GM12878 (cell line): ENCODE results near the gene BCR.

Source experiments
- BHLHE40 ChIP-seq, 2 experiments: fragments of 450-650 bp in 1 of 2; IDR thresholded peaks; 2 replicates each; pipeline ENCODE4 v1.6.1; 2011 to 2017; ENCODE audit warnings: low read depth in 2 of 2, borderline replicate concordance in 1 of 2, improper control_type of control experiment in 1 of 2, low read length in 1 of 2, mild to moderate bottlenecking in 1 of 2
- BRCA1 ChIP-seq: IDR thresholded peaks from 2 replicates; pipeline ENCODE4 v1.6.1; 2011; ENCODE audit warnings: low read depth, low read length, improper control_type of control experiment
- CUX1 ChIP-seq: IDR thresholded peaks from 2 replicates; pipeline ENCODE4 v1.6.1; 2012; ENCODE audit warnings: improper control_type of control experiment, low read depth, low read length; ENCODE audit not compliant: insufficient replicate concordance
- MTA3 ChIP-seq: IDR thresholded peaks from 2 replicates; pipeline ENCODE4 v1.6.1; 2012; ENCODE audit warnings: low read length, inconsistent platforms, borderline replicate concordance
- MXI1 ChIP-seq: fragments of 150-350 bp; IDR thresholded peaks from 2 replicates; pipeline ENCODE4 v1.6.1; 2011; ENCODE audit warnings: low read depth, mild to moderate bottlenecking, inconsistent platforms, low read length, improper control_type of control experiment
- POLR2A ChIP-seq: IDR thresholded peaks from 2 replicates; pipeline ENCODE4 v1.6.1; 2011; ENCODE audit warnings: low read depth, mild to moderate bottlenecking, low read length
- TF ChIP-seq, protein P1 (sequence below), 3 experiments: IDR thresholded peaks in 2 of 3; conservative IDR thresholded peaks in 1 of 3; 2 replicates each; pipeline ENCODE4 v1.5.1; 2011; ENCODE audit warnings: low read depth in 3 of 3, low read length in 3 of 3, mild to moderate bottlenecking in 3 of 3, control low read depth in 2 of 3, moderate library complexity in 2 of 3, inconsistent platforms in 1 of 3, mixed read lengths in 1 of 3; ENCODE audit not compliant: control insufficient read depth in 2 of 3, insufficient read depth in 1 of 3; ENCODE audit errors: extremely low read depth in 1 of 3
- TF ChIP-seq, protein P2 (sequence below): fragments of 450-650 bp; formaldehyde crosslinking; IDR thresholded peaks from 2 replicates; pipeline ENCODE4 v1.5.0; 2022; ENCODE audit warnings: mild to moderate bottlenecking, missing genetic modification characterization

- TF ChIP-seq, protein P1, sequence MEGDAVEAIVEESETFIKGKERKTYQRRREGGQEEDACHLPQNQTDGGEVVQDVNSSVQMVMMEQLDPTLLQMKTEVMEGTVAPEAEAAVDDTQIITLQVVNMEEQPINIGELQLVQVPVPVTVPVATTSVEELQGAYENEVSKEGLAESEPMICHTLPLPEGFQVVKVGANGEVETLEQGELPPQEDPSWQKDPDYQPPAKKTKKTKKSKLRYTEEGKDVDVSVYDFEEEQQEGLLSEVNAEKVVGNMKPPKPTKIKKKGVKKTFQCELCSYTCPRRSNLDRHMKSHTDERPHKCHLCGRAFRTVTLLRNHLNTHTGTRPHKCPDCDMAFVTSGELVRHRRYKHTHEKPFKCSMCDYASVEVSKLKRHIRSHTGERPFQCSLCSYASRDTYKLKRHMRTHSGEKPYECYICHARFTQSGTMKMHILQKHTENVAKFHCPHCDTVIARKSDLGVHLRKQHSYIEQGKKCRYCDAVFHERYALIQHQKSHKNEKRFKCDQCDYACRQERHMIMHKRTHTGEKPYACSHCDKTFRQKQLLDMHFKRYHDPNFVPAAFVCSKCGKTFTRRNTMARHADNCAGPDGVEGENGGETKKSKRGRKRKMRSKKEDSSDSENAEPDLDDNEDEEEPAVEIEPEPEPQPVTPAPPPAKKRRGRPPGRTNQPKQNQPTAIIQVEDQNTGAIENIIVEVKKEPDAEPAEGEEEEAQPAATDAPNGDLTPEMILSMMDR (IDR thresholded peaks at IDR 0.05 in 2 of 3, conservative IDR thresholded peaks at IDR 0.05 in 1 of 3; ENCODE audit: control insufficient read depth in 2 of 3, extremely low read depth in 1 of 3, insufficient read depth in 1 of 3, low read depth in 3 of 3, low read length in 3 of 3) = no peak
- no peak for TF ChIP-seq BRCA1
- peak; percentile 31 for TF ChIP-seq CUX1
- TF ChIP-seq, protein P2, sequence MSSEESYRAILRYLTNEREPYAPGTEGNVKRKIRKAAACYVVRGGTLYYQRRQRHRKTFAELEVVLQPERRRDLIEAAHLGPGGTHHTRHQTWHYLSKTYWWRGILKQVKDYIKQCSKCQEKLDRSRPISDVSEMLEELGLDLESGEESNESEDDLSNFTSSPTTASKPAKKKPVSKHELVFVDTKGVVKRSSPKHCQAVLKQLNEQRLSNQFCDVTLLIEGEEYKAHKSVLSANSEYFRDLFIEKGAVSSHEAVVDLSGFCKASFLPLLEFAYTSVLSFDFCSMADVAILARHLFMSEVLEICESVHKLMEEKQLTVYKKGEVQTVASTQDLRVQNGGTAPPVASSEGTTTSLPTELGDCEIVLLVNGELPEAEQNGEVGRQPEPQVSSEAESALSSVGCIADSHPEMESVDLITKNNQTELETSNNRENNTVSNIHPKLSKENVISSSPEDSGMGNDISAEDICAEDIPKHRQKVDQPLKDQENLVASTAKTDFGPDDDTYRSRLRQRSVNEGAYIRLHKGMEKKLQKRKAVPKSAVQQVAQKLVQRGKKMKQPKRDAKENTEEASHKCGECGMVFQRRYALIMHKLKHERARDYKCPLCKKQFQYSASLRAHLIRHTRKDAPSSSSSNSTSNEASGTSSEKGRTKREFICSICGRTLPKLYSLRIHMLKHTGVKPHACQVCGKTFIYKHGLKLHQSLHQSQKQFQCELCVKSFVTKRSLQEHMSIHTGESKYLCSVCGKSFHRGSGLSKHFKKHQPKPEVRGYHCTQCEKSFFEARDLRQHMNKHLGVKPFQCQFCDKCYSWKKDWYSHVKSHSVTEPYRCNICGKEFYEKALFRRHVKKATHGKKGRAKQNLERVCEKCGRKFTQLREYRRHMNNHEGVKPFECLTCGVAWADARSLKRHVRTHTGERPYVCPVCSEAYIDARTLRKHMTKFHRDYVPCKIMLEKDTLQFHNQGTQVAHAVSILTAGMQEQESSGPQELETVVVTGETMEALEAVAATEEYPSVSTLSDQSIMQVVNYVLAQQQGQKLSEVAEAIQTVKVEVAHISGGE (CRISPR knock-in tag) = no peak
- no peak for TF ChIP-seq MXI1
- no peak for TF ChIP-seq POLR2A
- TF ChIP-seq BHLHE40 (IDR thresholded peaks at IDR 0.05; ENCODE audit: borderline replicate concordance in 1 of 2, low read depth in 2 of 2, low read length in 1 of 2) = peak in 1 of 2 experiments; percentile 47; a peak in 2 of 4 replicates
- TF ChIP-seq MTA3 = no peak
These were observed 42.3 kb upstream of the BCR start for GRCh38 chr22:23137905-23138561.
